Breast epithelium (tissue), 3 donors: Measurements from ENCODE around the gene NCKAP1.

ENCODE experiments used
- POLR2A ChIP-seq: fragments of 450-650 bp; IDR thresholded peaks from one replicate; pipeline ENCODE4 v1.6.1; 2016; ENCODE audit warnings: antibody characterized with exemption, mild to moderate bottlenecking, moderate library complexity
- POLR2AphosphoS5 ChIP-seq, 3 donors: sonication (generic); formaldehyde crosslinking; IDR thresholded peaks; one replicate each; pipeline ENCODE4 v1.6.1; 2017; ENCODE audit warnings: antibody characterized with exemption in 3 of 3

- TF ChIP-seq POLR2A (no peak), POLR2AphosphoS5 (IDR thresholded peaks at IDR 0.05) (no peak)
Observed at GRCh38 chr2:183022711-183023110, 15.5 kb downstream of the NCKAP1 start.
